Measurements from ENCODE around the gene CPNE8.

- TF ChIP-seq CTCF (optimal IDR thresholded peaks at IDR 0.05 in 1 of 3, IDR thresholded peaks at IDR 0.05 in 1 of 3, conservative IDR thresholded peaks at IDR 0.05 in 1 of 3; ENCODE audit: extremely low read depth in 1 of 3, insufficient read depth in 2 of 3, low read length in 3 of 3) (no peak), EZH2 (IDR thresholded peaks at IDR 0.05; ENCODE audit: low read length) (no peak)
Observed at GRCh38 chr12:38788106-38788505, 117.3 kb downstream of the CPNE8 start.
